Common myeloid progenitor, CD34-positive (primary cell): ENCODE data around the gene ANKRD13B.

Source experiments
- CTCF ChIA-PET: fragments of 350-600 bp; sonication (Branson Sonifier 250); formaldehyde crosslinking; loops from one replicate; lab custom pipeline; 2021; ENCODE audit warnings: antibody characterized with exemption; lab: Charles Lee
- POLR2A ChIA-PET: fragments of 350-600 bp; sonication (Branson Sonifier 250); formaldehyde crosslinking; loops from one replicate; lab custom pipeline; 2021; ENCODE audit warnings: antibody characterized with exemption; lab: Charles Lee
- DNase-seq, 3 donors: peaks; one replicate each; pipeline versions ENCODE4 v3.0.0 to v3.0.0-alpha.2; 2013
- H3K27ac ChIP-seq, 2 experiments: 1 replicate in 1 of 2; 2 replicates in 1 of 2; pipeline ENCODE4 v1.7.0; 2013; ENCODE audit warnings: inconsistent platforms in 2 of 2, low read length in 2 of 2, mild to moderate bottlenecking in 2 of 2, low read depth in 1 of 2, moderate library complexity in 1 of 2; ENCODE audit not compliant: severe bottlenecking in 2 of 2, insufficient read depth in 1 of 2, poor library complexity in 1 of 2
- H3K27me3 ChIP-seq, 5 experiments: replicated peaks in 2 of 5; 1 replicate in 3 of 5; 2 replicates in 2 of 5; pipeline versions ENCODE4 v1.6.1 to v1.7.0; 2013; ENCODE audit warnings: low read length in 4 of 5, mild to moderate bottlenecking in 2 of 5, moderate library complexity in 2 of 5, inconsistent platforms in 1 of 5; ENCODE audit not compliant: insufficient read depth in 5 of 5, control insufficient read depth in 4 of 5
- H3K36me3 ChIP-seq, 4 experiments: 1 replicate in 2 of 4; 2 replicates in 2 of 4; pipeline versions ENCODE4 v1.6.1 to v1.7.0; 2013; ENCODE audit warnings: low read length in 3 of 4, control low read depth in 1 of 4, mild to moderate bottlenecking in 1 of 4; ENCODE audit not compliant: control insufficient read depth in 4 of 4, insufficient read depth in 4 of 4
- H3K4me1 ChIP-seq, 4 experiments: 1 replicate in 3 of 4; 2 replicates in 1 of 4; pipeline versions ENCODE4 v1.6.1 to v1.7.1; 2013; ENCODE audit warnings: low read length in 3 of 4, mild to moderate bottlenecking in 3 of 4, control low read depth in 1 of 4, inconsistent platforms in 1 of 4, moderate library complexity in 1 of 4; ENCODE audit not compliant: control insufficient read depth in 4 of 4, insufficient read depth in 4 of 4; ENCODE audit errors: control extremely low read depth in 1 of 4
- H3K4me3 ChIP-seq, 7 experiments: 1 replicate in 4 of 7; 2 replicates in 3 of 7; pipeline versions ENCODE4 v1.5.1 to v1.7.0; 2013; ENCODE audit warnings: mild to moderate bottlenecking in 7 of 7, low read length in 6 of 7, moderate library complexity in 6 of 7, inconsistent platforms in 2 of 7, low read depth in 2 of 7, control low read depth in 1 of 7; ENCODE audit not compliant: insufficient read depth in 4 of 7, control insufficient read depth in 1 of 7; ENCODE audit errors: extremely low read depth in 1 of 7
- H3K9me3 ChIP-seq, 5 experiments: 1 replicate in 4 of 5; 2 replicates in 1 of 5; pipeline versions ENCODE4 v1.6.1 to v1.7.1; 2013; ENCODE audit warnings: low read length in 4 of 5, mild to moderate bottlenecking in 2 of 5, inconsistent platforms in 1 of 5, low read depth in 1 of 5, moderate library complexity in 1 of 5; ENCODE audit not compliant: control insufficient read depth in 4 of 5, insufficient read depth in 2 of 5; ENCODE audit errors: control extremely low read depth in 1 of 5
- WGBS: methylation state at CpG from one replicate; pipeline ENCODE4 v1.1.5; 2013; ENCODE audit not compliant: insufficient coverage; 5-methylcytosine and 5-hydroxymethylcytosine counted together

The ANKRD13B gene

GRCh38 chr17:29595107-29595942 is 2.4 kb downstream of the ANKRD13B start:
- DNase-seq: no peak
- ChIA-PET POLR2A (no interaction called here), CTCF (interaction anchor here (1.1 to 5.0 kb wide), 6 partner anchors 15 to 498 kb away, joined by 3 to 137 read pairs (median 4); no protein-coding TSS in a partner anchor)
- Histone ChIP-seq H3K9me3 (no peaks in the 10 kb centered on the region), H3K27ac (no peak overlapping the region), H3K4me1 (peaks cover 2 to 41% (median 39%) of the 10 kb centered on the region in 4 experiments), H3K36me3 (no peaks in the 10 kb centered on the region), H3K4me3 (no peak overlapping the region), H3K27me3 (peaks cover 0 to 1% (median 0%) of the 10 kb centered on the region in 5 experiments)
- 93% methylated on average over 6 of the region's 7 CpGs for WGBS

GRCh38 chr17:29595943-29596774 is 3.2 kb downstream of the ANKRD13B start:
- no peak for DNase-seq
- Histone ChIP-seq H3K9me3 (no peaks in the 10 kb centered on the region), H3K36me3 (no peaks in the 10 kb centered on the region), H3K27ac (no peak overlapping the region), H3K4me3 (no peak overlapping the region), H3K27me3 (peaks cover 0 to 1% (median 0%) of the 10 kb centered on the region in 5 experiments), H3K4me1 (peaks cover 2 to 33% (median 31%) of the 10 kb centered on the region in 4 experiments)
- POLR2A ChIA-PET: no interaction called here
- CTCF ChIA-PET: interaction anchor here (1.1 to 1.9 kb wide), 6 partner anchors 13 to 22 kb away, joined by 3 to 7 read pairs (median 4); no protein-coding TSS in a partner anchor
- 95% methylated on average over 8 of the region's 12 CpGs for WGBS

GRCh38 chr17:29596811-29597210 is 3.9 kb downstream of the ANKRD13B start:
- 87% methylated on average over 8 of the region's 9 CpGs for WGBS
- H3K4me3 ChIP-seq: no peak overlapping the region
- no peaks in the 10 kb centered on the region for H3K36me3 ChIP-seq
- POLR2A ChIA-PET: interaction anchor here (1.9 kb wide), 1 partner anchor 14 kb away, joined by 4 read pairs; no protein-coding TSS in a partner anchor
- CTCF ChIA-PET: interaction anchor here (0.9 to 1.9 kb wide), 7 partner anchors 9 to 27 kb away, joined by 3 to 7 read pairs (median 5); no protein-coding TSS in a partner anchor
- H3K27ac ChIP-seq: no peak overlapping the region
- H3K4me1 ChIP-seq: peaks cover 2 to 26% (median 24%) of the 10 kb centered on the region in 4 experiments
- no peak for DNase-seq
- no peaks in the 10 kb centered on the region for H3K9me3 ChIP-seq
- H3K27me3 ChIP-seq: peaks cover 0 to 1% (median 0%) of the 10 kb centered on the region in 5 experiments

GRCh38 chr17:29597361-29598172 is 4.6 kb downstream of the ANKRD13B start:
- DNase-seq: no peak
- no peak overlapping the region for H3K4me3 ChIP-seq
- peaks cover 0 to 1% (median 0%) of the 10 kb centered on the region in 5 experiments for H3K27me3 ChIP-seq
- H3K36me3 ChIP-seq: no peaks in the 10 kb centered on the region
- H3K9me3 ChIP-seq: no peaks in the 10 kb centered on the region
- ChIA-PET POLR2A (interaction anchor here (1.9 kb wide), 1 partner anchor 14 kb away, joined by 4 read pairs; no protein-coding TSS in a partner anchor), CTCF (interaction anchor here (0.9 to 1.9 kb wide), 8 partner anchors 9 to 31 kb away, joined by 3 to 7 read pairs (median 4); partner anchors contain the start of gene ABHD15)
- 98% methylated on average over 6 of the region's 13 CpGs for WGBS
- peaks cover 0 to 19% (median 17%) of the 10 kb centered on the region in 4 experiments for H3K4me1 ChIP-seq
- no peak overlapping the region for H3K27ac ChIP-seq

- POLR2A ChIA-PET: no interaction called here
- no peak for DNase-seq
- 92% methylated on average over 2 of the region's 6 CpGs for WGBS
Measured at GRCh38 chr17:29603109-29603674, 10.3 kb downstream of the ANKRD13B start.

More at GRCh38 chr17:29603109-29603674, 10.3 kb downstream of the ANKRD13B start:
- Histone ChIP-seq H3K27ac (no peak overlapping the region), H3K36me3 (no peaks in the 10 kb centered on the region), H3K27me3 (no peaks in the 10 kb centered on the region), H3K4me1 (no peaks in the 10 kb centered on the region), H3K4me3 (no peak overlapping the region), H3K9me3 (no peaks in the 10 kb centered on the region)
- CTCF ChIA-PET: interaction anchor here (1.4 to 7.6 kb wide), 2 partner anchors 11 to 14 kb away, joined by 4 to 39 read pairs; no protein-coding TSS in a partner anchor
